WI38 (cell line): ENCODE data around the gene B4GALNT3.

Experiments used
- H3K4me3 ChIP-seq: 2 replicates; pipeline ENCODE4 v1.5.1; 2011; ENCODE audit warnings: low read depth, mild to moderate bottlenecking, control low read depth, low read length
- CTCF ChIP-seq: IDR thresholded peaks from 2 replicates; pipeline ENCODE4 v1.5.1; 2012; ENCODE audit warnings: low read depth, mild to moderate bottlenecking, control low read depth, low read length

The B4GALNT3 gene

GRCh38 chr12:470133-470532 is 10.4 kb downstream of the B4GALNT3 start:
- no peak for TF ChIP-seq CTCF
- no peak overlapping the region for H3K4me3 ChIP-seq

GRCh38 chr12:473198-473597 is 13.5 kb downstream of the B4GALNT3 start:
- no peak for TF ChIP-seq CTCF
- no peak overlapping the region for H3K4me3 ChIP-seq

GRCh38 chr12:473863-474577 is 14.3 kb downstream of the B4GALNT3 start:
- no peak for TF ChIP-seq CTCF
- H3K4me3 ChIP-seq, result no peak overlapping the region

- TF ChIP-seq CTCF, result no peak
Measured at GRCh38 chr12:475286-475685, 15.5 kb downstream of the B4GALNT3 start.

GRCh38 chr12:479161-479560 is 19.4 kb downstream of the B4GALNT3 start:
- no peak for TF ChIP-seq CTCF
- H3K4me3 ChIP-seq, result no peak overlapping the region

More at GRCh38 chr12:475286-475685, 15.5 kb downstream of the B4GALNT3 start:
- no peak overlapping the region for H3K4me3 ChIP-seq

- no peak for TF ChIP-seq CTCF
- no peak overlapping the region for H3K4me3 ChIP-seq
Measured at GRCh38 chr12:480831-481816, 21.4 kb downstream of the B4GALNT3 start.

- H3K4me3 ChIP-seq, result no peak overlapping the region
- TF ChIP-seq CTCF, result no peak
Measured at GRCh38 chr12:482061-482460, 22.3 kb downstream of the B4GALNT3 start.
